H9 (cell line): ENCODE data around the gene SPAG7. TPM values are rescaled to one million over a fixed set of nuclear protein-coding genes. Genes with fewer than 3 reads are reported as not detected.
A peak's percentile ranks its signal among the peaks of the same experiment; 100 is the strongest.

Source experiments
- DNase-seq: peaks from one replicate; pipeline ENCODE4 v3.0.0-alpha.2; 2017
- H2AFZ ChIP-seq: one replicate; pipeline ENCODE4 v1.6.1; 2013; ENCODE audit warnings: mild to moderate bottlenecking, low read length, control low read depth, moderate library complexity
- H2AK5ac ChIP-seq: 2 replicates; pipeline ENCODE4 v1.6.1; 2013; ENCODE audit warnings: low read length, control low read depth, mixed read lengths; ENCODE audit not compliant: insufficient read length
- H2BK120ac ChIP-seq: one replicate; pipeline ENCODE4 v1.6.1; 2013; ENCODE audit warnings: low read depth, mild to moderate bottlenecking, low read length, control low read depth, inconsistent platforms; ENCODE audit not compliant: poor library complexity, severe bottlenecking
- H2BK12ac ChIP-seq: 2 replicates; pipeline ENCODE4 v1.6.1; 2013; ENCODE audit warnings: low read length, control low read depth, mixed read lengths, low read depth; ENCODE audit not compliant: insufficient read length
- H2BK15ac ChIP-seq: 2 replicates; pipeline ENCODE4 v1.6.1; 2013; ENCODE audit warnings: low read depth, low read length, control low read depth
- H2BK20ac ChIP-seq: one replicate; pipeline ENCODE4 v1.6.1; 2013; ENCODE audit warnings: low read depth, mild to moderate bottlenecking, low read length, control low read depth, inconsistent platforms; ENCODE audit not compliant: poor library complexity, severe bottlenecking
- H2BK5ac ChIP-seq: 2 replicates; pipeline ENCODE4 v1.6.1; 2013; ENCODE audit warnings: low read length, control low read depth, mixed read lengths; ENCODE audit not compliant: insufficient read length
- H3K14ac ChIP-seq: 2 replicates; pipeline ENCODE4 v1.6.1; 2013; ENCODE audit warnings: low read length, control low read depth; ENCODE audit not compliant: insufficient read depth
- H3K18ac ChIP-seq: 2 replicates; pipeline ENCODE4 v1.6.1; 2013; ENCODE audit warnings: low read depth, mild to moderate bottlenecking, mixed read lengths, low read length, control low read depth; ENCODE audit not compliant: insufficient read length
- H3K23ac ChIP-seq: 2 replicates; pipeline ENCODE4 v1.6.1; 2013; ENCODE audit warnings: low read length, control low read depth, mixed read lengths, low read depth; ENCODE audit not compliant: insufficient read length
- H3K23me2 ChIP-seq: 2 replicates; pipeline ENCODE4 v1.6.1; 2013; ENCODE audit warnings: low read depth, mild to moderate bottlenecking, mixed read lengths, low read length, control low read depth; ENCODE audit not compliant: insufficient read length, poor library complexity, severe bottlenecking
- H3K27ac ChIP-seq: 2 replicates; pipeline ENCODE4 v1.5.1; 2013; ENCODE audit warnings: low read length, control low read depth, mixed read lengths, low read depth; ENCODE audit not compliant: insufficient read length
- H3K27me3 ChIP-seq: 2 replicates; pipeline ENCODE4 v1.6.1; 2013; ENCODE audit warnings: low read length, control low read depth, inconsistent platforms; ENCODE audit not compliant: insufficient read depth
- H3K4ac ChIP-seq: 2 replicates; pipeline ENCODE4 v1.6.1; 2013; ENCODE audit warnings: low read depth, mild to moderate bottlenecking, control low read depth, inconsistent platforms, low read length, moderate library complexity
- H3K4me1 ChIP-seq: 2 replicates; pipeline ENCODE4 v1.6.1; 2013; ENCODE audit warnings: low read length, control low read depth, inconsistent platforms; ENCODE audit not compliant: insufficient read depth
- H3K4me2 ChIP-seq: 2 replicates; pipeline ENCODE4 v1.6.1; 2013; ENCODE audit warnings: low read length, control low read depth, mixed read lengths; ENCODE audit not compliant: insufficient read length, insufficient read depth
- H3K56ac ChIP-seq: 2 replicates; pipeline ENCODE4 v1.6.1; 2013; ENCODE audit warnings: low read depth, mild to moderate bottlenecking, mixed read lengths, low read length, control low read depth; ENCODE audit not compliant: insufficient read length
- H3K79me1 ChIP-seq: 2 replicates; pipeline ENCODE4 v1.6.1; 2013; ENCODE audit warnings: low read depth, mild to moderate bottlenecking, moderate library complexity, low read length, control low read depth, inconsistent platforms; ENCODE audit not compliant: insufficient read depth, poor library complexity, severe bottlenecking
- H3K79me2 ChIP-seq: 2 replicates; pipeline ENCODE4 v1.6.1; 2013; ENCODE audit warnings: low read length, control low read depth, inconsistent platforms; ENCODE audit not compliant: insufficient read depth
- H3K9ac ChIP-seq: 2 replicates; pipeline ENCODE4 v1.6.1; 2013; ENCODE audit warnings: low read length, control low read depth, mixed read lengths; ENCODE audit not compliant: insufficient read length; ENCODE audit errors: extremely low read depth
- H3K9me3 ChIP-seq: one replicate; pipeline ENCODE4 v1.6.1; 2013; ENCODE audit warnings: low read depth, low read length, inconsistent platforms; ENCODE audit not compliant: control insufficient read depth
- H3T11ph ChIP-seq: one replicate; pipeline ENCODE4 v1.6.1; 2013; ENCODE audit warnings: mild to moderate bottlenecking, low read length, control low read depth, inconsistent platforms
- H4K20me1 ChIP-seq: one replicate; pipeline ENCODE4 v1.6.1; 2013; ENCODE audit not compliant: control insufficient read depth, insufficient read length, insufficient read depth
- H4K5ac ChIP-seq: 2 replicates; pipeline ENCODE4 v1.6.1; 2013; ENCODE audit warnings: low read depth, mild to moderate bottlenecking, mixed read lengths, low read length, control low read depth; ENCODE audit not compliant: insufficient read length
- H4K8ac ChIP-seq: replicated peaks from 2 replicates; pipeline ENCODE4 v1.6.1; 2013; ENCODE audit warnings: low read length, control low read depth, mixed read lengths, low read depth; ENCODE audit not compliant: insufficient read length
- H4K91ac ChIP-seq: 2 replicates; pipeline ENCODE4 v1.6.1; 2013; ENCODE audit warnings: low read depth, mild to moderate bottlenecking, moderate library complexity, mixed read lengths, low read length, control low read depth; ENCODE audit not compliant: insufficient read length
- H3K27ac Mint-ChIP-seq, 3 experiments: 2 replicates in 2 of 3; 3 replicates in 1 of 3; pipeline ENCODE4 v1.8.0; 2020 to 2021; ENCODE audit warnings: mixed read lengths in 3 of 3, mild to moderate bottlenecking in 1 of 3, moderate library complexity in 1 of 3
- H3K27me3 Mint-ChIP-seq: 2 replicates; pipeline ENCODE4 v1.8.0; 2021; ENCODE audit warnings: low read depth, mild to moderate bottlenecking, moderate library complexity, mixed read lengths
- H3K36me3 Mint-ChIP-seq, 3 experiments: 2 replicates in 2 of 3; 3 replicates in 1 of 3; pipeline ENCODE4 v1.8.0; 2020 to 2021; ENCODE audit warnings: low read depth in 3 of 3, mixed read lengths in 3 of 3; ENCODE audit not compliant: insufficient read depth in 1 of 3
- H3K4me1 Mint-ChIP-seq, 2 experiments: 2 replicates each; pipeline ENCODE4 v1.8.0; 2020; ENCODE audit warnings: mixed read lengths in 2 of 2
- H3K4me3 Mint-ChIP-seq, 2 experiments: 2 replicates in 1 of 2; 3 replicates in 1 of 2; pipeline ENCODE4 v1.8.0; 2020 to 2021; ENCODE audit warnings: mild to moderate bottlenecking in 2 of 2, mixed read lengths in 2 of 2, moderate library complexity in 1 of 2
- H3K9me3 Mint-ChIP-seq, 2 experiments: 2 replicates in 1 of 2; 3 replicates in 1 of 2; pipeline ENCODE4 v1.8.0; 2020; ENCODE audit warnings: mild to moderate bottlenecking in 2 of 2, mixed read lengths in 2 of 2, moderate library complexity in 1 of 2
- CTCF ChIP-seq: fragments of 200-600 bp; sonication (generic); conservative IDR thresholded peaks from 3 replicates; pipeline ENCODE4 v1.8.0; 2021; ENCODE audit warnings: antibody characterized with exemption, mild to moderate bottlenecking
- WGBS: extraction: QIAGEN DNeasy Blood & Tissue Kit; methylation state at CpG from one replicate; pipeline ENCODE4 v1.1.7; 2013; ENCODE audit warnings: missing lambda C conversion rate, low lambda C conversion rate, mixed read lengths; ENCODE audit not compliant: insufficient read length; ENCODE audit errors: extremely low coverage; 5-methylcytosine and 5-hydroxymethylcytosine counted together
- total RNA-seq: library from RNA; stranded (reverse); gene quantifications from 2 replicates; pipeline ENCODE4 v1.2.1, GENCODE V29; 2021

The SPAG7 gene
- total RNA-seq, 1 experiment from 2014 or later = 102 TPM

- H3K23me2 ChIP-seq = peaks cover 8% of the 10 kb centered on the region
- no peak overlapping the region for H2BK5ac ChIP-seq
- H3K4ac ChIP-seq = no peak overlapping the region
- no peaks in the 10 kb centered on the region for H3K27me3 ChIP-seq
- peak; percentile 81 for DNase-seq
- Mint-ChIP-seq H3K36me3 (peaks cover 19 to 53% (median 25%) of the 10 kb centered on the region in 3 experiments), H3K27me3 (no peaks in the 10 kb centered on the region; the same call in 1 of the 2 replicates), H3K4me1 (peaks cover 28 to 29% of the 10 kb centered on the region in 2 experiments), H3K9me3 (no peaks in the 10 kb centered on the region; a peak in 1 of 5 replicates), H3K4me3 (no peak overlapping the region), H3K27ac (peak overlapping the region in 2 of 3 experiments; percentile 14 to 78; a peak in 3 of 7 replicates)
- H3K79me1 ChIP-seq = peaks cover 5% of the 10 kb centered on the region
- no peak overlapping the region for H3K9ac ChIP-seq
- H2BK20ac ChIP-seq = no peak overlapping the region
- H3T11ph ChIP-seq = no peak overlapping the region
- peaks cover 7% of the 10 kb centered on the region for H4K20me1 ChIP-seq
- no peak overlapping the region for H3K56ac ChIP-seq
- H4K8ac ChIP-seq = no peak overlapping the region
- no peak overlapping the region for H2BK15ac ChIP-seq
- H3K27ac ChIP-seq = no peak overlapping the region
- H2BK120ac ChIP-seq = no peak overlapping the region
- H3K79me2 ChIP-seq = peaks cover 4% of the 10 kb centered on the region; the same call in 1 of the 2 replicates
- no peak overlapping the region for H3K4me2 ChIP-seq
- H2BK12ac ChIP-seq = no peak overlapping the region
- H3K9me3 ChIP-seq = no peaks in the 10 kb centered on the region
- H2AFZ ChIP-seq = no peak overlapping the region
- WGBS = no CpG with 5 or more reads among the region's 14 CpGs
- TF ChIP-seq CTCF = peak; percentile 50
- H4K5ac ChIP-seq = no peak overlapping the region
- no peak overlapping the region for H3K14ac ChIP-seq
- no peak overlapping the region for H2AK5ac ChIP-seq
- no peak overlapping the region for H3K23ac ChIP-seq
- H3K18ac ChIP-seq = no peak overlapping the region
- no peaks in the 10 kb centered on the region for H3K4me1 ChIP-seq
- H4K91ac ChIP-seq = no peak overlapping the region
Measured at GRCh38 chr17:4934173-4934979, 33.2 kb downstream of the SPAG7 start.
